BE2C (cell line): Measurements from ENCODE around the gene DNMT3L.

ENCODE experiments used
- DNase-seq: peaks from one replicate; pipeline ENCODE4 v3.0.0-alpha.2; 2020
- H3K27me3 ChIP-seq: fragments of 250-450 bp; sonication (Bioruptor Pico); 2 replicates; pipeline ENCODE4 v1.5.1; 2020; ENCODE audit warnings: mild to moderate bottlenecking
- H3K36me3 ChIP-seq: fragments of 250-450 bp; sonication (Bioruptor Pico); 2 replicates; pipeline ENCODE4 v1.5.1; 2020; ENCODE audit warnings: mild to moderate bottlenecking
- H3K4me1 ChIP-seq: fragments of 250-450 bp; sonication (Bioruptor Pico); 2 replicates; pipeline ENCODE4 v1.5.1; 2020
- H3K4me3 ChIP-seq: 2 replicates; pipeline ENCODE4 v1.5.1; 2011; ENCODE audit warnings: low read depth, low read length
- H3K9me3 ChIP-seq: fragments of 250-450 bp; sonication (Bioruptor Pico); 2 replicates; pipeline ENCODE4 v1.5.1; 2020
- TF ChIP-seq, protein P1 (sequence below): IDR thresholded peaks from 2 replicates; pipeline ENCODE4 v1.5.1; 2012; ENCODE audit warnings: mild to moderate bottlenecking, low read depth, low read length

DNMT3L gene

DNA sequence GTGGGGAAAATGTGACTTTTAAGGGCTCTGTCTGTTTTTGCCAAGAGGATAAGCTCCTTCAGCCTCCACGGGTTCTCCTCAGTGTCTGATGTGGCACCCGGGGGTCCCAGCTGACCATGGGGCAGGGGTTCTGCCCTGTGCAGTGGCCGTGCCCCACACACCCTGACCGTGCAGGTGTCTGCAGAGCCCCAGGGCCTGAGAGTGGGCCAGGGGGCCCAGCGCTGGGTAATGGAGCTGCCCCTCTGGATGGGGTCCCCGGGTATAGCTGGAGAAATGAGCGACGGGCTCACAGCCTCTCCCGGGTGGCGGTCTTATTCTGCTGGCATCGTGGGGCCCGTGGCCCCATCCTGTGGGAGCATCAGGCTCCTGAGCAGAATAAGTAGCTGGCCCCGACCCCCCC, 35.2 kb upstream of the DNMT3L start:
- H3K36me3 ChIP-seq, result no peaks in the 10 kb centered on the region
- no peak for DNase-seq
- no peak overlapping the region for H3K4me3 ChIP-seq
- no peaks in the 10 kb centered on the region for H3K4me1 ChIP-seq
- H3K9me3 ChIP-seq, result no peaks in the 10 kb centered on the region
- TF ChIP-seq, protein P1, sequence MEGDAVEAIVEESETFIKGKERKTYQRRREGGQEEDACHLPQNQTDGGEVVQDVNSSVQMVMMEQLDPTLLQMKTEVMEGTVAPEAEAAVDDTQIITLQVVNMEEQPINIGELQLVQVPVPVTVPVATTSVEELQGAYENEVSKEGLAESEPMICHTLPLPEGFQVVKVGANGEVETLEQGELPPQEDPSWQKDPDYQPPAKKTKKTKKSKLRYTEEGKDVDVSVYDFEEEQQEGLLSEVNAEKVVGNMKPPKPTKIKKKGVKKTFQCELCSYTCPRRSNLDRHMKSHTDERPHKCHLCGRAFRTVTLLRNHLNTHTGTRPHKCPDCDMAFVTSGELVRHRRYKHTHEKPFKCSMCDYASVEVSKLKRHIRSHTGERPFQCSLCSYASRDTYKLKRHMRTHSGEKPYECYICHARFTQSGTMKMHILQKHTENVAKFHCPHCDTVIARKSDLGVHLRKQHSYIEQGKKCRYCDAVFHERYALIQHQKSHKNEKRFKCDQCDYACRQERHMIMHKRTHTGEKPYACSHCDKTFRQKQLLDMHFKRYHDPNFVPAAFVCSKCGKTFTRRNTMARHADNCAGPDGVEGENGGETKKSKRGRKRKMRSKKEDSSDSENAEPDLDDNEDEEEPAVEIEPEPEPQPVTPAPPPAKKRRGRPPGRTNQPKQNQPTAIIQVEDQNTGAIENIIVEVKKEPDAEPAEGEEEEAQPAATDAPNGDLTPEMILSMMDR, result no peak
- H3K27me3 ChIP-seq, result no peaks in the 10 kb centered on the region

DNA sequence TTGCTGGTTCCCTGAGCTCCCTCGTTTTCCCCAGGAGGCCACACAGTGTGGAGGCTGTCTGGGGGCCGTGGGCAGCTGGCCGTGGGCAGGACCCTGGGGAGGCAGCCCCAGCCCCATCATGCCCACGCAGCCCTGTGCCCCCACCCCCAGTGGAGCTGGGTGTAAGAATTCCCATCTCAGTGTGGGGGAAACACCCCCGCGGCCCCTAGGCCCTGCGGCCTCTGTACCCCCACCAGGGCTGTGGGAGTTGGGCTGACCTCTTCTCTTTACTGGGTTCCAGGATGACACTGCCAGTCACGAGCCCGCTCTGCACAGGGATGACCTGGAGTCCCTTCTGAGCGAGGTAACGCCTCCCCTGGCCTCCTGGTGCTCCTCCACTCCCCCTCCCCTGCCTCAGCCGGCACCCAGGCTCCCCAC, 34.4 kb upstream of the DNMT3L start:
- no peak overlapping the region for H3K4me3 ChIP-seq
- H3K36me3 ChIP-seq, result no peaks in the 10 kb centered on the region
- no peaks in the 10 kb centered on the region for H3K9me3 ChIP-seq
- no peaks in the 10 kb centered on the region for H3K4me1 ChIP-seq
- H3K27me3 ChIP-seq, result no peaks in the 10 kb centered on the region
- DNase-seq, result no peak
- TF ChIP-seq, protein P1, result no peak

DNA sequence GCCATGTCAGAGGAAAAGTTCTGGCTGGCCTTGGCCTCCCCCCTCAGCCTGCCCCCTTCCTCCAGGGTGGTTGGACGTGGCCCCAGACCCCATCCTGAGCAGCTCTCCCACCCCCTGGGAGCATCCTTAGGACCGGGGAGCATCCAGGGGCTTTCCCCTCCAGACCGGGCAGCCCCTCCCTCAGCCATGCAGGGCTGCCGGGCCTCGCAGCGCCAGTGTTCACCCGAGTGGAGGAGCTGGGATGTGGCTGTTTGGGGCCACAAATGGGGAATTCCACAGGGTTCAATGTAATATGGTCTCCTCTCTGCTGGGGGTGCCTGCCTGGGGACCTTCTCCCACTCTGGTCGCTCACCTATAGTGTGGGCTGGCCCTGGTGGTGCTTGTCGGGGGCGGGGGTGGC, 33.9 kb upstream of the DNMT3L start:
- H3K4me3 ChIP-seq, result no peak overlapping the region
- no peaks in the 10 kb centered on the region for H3K9me3 ChIP-seq
- TF ChIP-seq, protein P1, result no peak
- DNase-seq, result no peak
- H3K36me3 ChIP-seq, result no peaks in the 10 kb centered on the region
- no peaks in the 10 kb centered on the region for H3K27me3 ChIP-seq
- no peaks in the 10 kb centered on the region for H3K4me1 ChIP-seq

DNA sequence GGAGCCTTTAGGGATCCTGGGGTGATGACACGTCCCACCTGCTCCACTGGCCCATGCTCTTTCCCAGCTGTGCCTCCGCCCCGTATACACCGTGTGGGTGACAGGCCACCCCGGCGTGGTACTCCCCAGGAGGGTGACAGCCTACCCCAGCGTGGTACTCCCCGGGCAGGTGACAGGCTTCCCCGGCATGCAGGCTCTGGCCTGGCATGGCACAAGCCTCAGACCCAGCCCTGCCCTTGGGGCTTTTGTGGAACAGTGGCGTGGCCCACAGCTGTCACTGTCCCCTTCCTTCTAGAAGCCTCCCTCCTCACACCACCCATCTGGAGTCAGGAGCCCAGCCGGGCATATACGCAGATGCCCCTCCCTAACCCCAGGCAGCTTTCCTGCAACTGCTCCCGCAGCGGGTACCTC, 33.5 kb upstream of the DNMT3L start:
- DNase-seq, result no peak
- Histone ChIP-seq H3K4me1 (no peaks in the 10 kb centered on the region), H3K36me3 (no peaks in the 10 kb centered on the region), H3K27me3 (no peaks in the 10 kb centered on the region), H3K4me3 (no peak overlapping the region), H3K9me3 (no peaks in the 10 kb centered on the region)
- TF ChIP-seq, protein P1, result no peak

DNA sequence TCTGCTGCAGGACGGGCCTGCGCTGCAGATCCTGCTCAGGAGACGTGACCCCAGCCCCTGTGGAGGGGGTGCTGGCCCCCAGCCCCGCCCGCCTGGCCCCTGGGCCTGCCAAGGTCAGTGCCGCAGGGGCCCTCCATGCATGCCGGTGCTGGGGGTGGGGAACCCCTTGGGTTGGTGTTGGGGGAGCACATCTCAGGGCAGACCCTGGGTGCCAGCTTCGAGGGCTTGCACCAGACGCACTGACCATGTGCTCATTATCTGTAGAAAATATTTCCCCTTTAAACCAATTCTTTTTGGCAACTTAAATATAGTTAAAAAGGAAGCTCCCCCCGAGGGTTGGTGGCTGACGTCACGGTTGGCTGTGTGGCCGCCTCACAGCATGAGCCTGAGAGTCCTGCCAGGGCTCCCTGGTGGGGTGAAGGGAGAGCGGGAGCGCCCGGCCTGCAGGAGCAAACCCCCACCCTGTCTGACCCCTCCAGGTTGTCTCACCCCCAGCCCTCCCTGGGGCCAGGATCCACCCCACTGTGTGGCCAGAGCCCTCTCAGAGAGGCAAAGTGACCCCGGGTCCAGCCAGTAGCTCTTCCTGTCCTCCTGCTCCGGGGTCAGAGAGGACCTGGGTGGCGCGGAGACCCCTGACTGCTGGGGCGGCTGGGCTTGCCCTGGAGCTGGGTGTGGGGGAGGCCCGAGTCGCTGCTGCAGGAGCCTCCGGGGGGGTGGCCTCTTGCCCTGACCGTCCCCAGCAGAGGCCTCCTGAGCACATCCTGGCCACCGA, 32.9 kb upstream of the DNMT3L start:
- no peaks in the 10 kb centered on the region for H3K36me3 ChIP-seq
- no peaks in the 10 kb centered on the region for H3K27me3 ChIP-seq
- H3K4me3 ChIP-seq, result no peak overlapping the region
- no peak for DNase-seq
- TF ChIP-seq, protein P1, result no peak
- no peaks in the 10 kb centered on the region for H3K9me3 ChIP-seq
- no peaks in the 10 kb centered on the region for H3K4me1 ChIP-seq

DNA sequence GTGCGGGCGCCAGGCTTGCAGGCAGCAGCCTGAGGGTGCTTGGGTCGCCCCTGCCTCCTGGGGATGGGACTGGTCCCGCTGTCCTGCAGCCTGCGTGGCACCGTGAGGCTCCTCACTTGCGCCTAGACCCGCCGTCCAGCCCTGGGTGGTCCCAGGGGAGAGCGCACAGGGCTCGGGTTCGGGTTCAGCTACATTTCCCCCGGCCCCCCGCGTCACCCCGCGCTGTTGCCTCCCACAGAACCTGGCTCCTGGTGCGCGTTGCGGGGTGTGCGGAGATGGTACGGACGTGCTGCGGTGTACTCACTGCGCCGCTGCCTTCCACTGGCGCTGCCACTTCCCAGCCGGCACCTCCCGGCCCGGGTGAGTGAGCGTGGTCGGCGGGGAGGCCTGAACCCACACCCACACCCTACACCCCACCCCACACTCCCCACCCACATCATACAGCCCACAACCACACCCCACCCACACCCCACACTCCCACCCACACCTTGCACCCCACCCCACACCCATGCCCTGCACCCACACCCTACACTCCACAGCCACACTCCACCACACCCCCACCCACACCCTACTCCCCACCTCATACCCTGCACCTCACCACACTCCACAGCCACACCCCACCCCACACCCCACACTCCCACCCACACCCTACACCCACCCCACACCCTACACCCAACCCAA, 32.0 kb upstream of the DNMT3L start:
- H3K27me3 ChIP-seq, result no peaks in the 10 kb centered on the region
- H3K4me1 ChIP-seq, result no peaks in the 10 kb centered on the region
- no peaks in the 10 kb centered on the region for H3K36me3 ChIP-seq
- TF ChIP-seq, protein P1, result no peak
- H3K9me3 ChIP-seq, result no peaks in the 10 kb centered on the region
- H3K4me3 ChIP-seq, result no peak overlapping the region
- DNase-seq, result no peak
